ENCODE data around the gene CRHR1. TPM values are rescaled to one million over a fixed set of nuclear protein-coding genes. Genes with fewer than 3 reads are reported as not detected.

The CRHR1 gene
- total RNA-seq, 4 donors from 2014 or later, result 1.5 to 24.7 (median 7.4) TPM

- Histone ChIP-seq H3K27ac (no peak overlapping the region), H3K4me1 (no peaks in the 10 kb centered on the region), H3K27me3 (no peaks in the 10 kb centered on the region), H3K9me3 (no peaks in the 10 kb centered on the region), H3K36me3 (no peaks in the 10 kb centered on the region), H3K4me3 (no peak overlapping the region)
- TF ChIP-seq, protein P1, sequence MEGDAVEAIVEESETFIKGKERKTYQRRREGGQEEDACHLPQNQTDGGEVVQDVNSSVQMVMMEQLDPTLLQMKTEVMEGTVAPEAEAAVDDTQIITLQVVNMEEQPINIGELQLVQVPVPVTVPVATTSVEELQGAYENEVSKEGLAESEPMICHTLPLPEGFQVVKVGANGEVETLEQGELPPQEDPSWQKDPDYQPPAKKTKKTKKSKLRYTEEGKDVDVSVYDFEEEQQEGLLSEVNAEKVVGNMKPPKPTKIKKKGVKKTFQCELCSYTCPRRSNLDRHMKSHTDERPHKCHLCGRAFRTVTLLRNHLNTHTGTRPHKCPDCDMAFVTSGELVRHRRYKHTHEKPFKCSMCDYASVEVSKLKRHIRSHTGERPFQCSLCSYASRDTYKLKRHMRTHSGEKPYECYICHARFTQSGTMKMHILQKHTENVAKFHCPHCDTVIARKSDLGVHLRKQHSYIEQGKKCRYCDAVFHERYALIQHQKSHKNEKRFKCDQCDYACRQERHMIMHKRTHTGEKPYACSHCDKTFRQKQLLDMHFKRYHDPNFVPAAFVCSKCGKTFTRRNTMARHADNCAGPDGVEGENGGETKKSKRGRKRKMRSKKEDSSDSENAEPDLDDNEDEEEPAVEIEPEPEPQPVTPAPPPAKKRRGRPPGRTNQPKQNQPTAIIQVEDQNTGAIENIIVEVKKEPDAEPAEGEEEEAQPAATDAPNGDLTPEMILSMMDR (IDR thresholded peaks at IDR 0.05), result no peak
- TF ChIP-seq POLR2A (IDR thresholded peaks at IDR 0.05), result no peak
- intact Hi-C loops (cut with DNase I; ENCODE audit: low total_unique reads), result no loop called here
- DNase-seq, result no peak
Observed at GRCh38 chr17:45753645-45754225, 30.4 kb upstream of the CRHR1 start.

GRCh38 chr17:45755050-45755449, 29.1 kb upstream of the CRHR1 start:
- TF ChIP-seq, protein P1 (IDR thresholded peaks at IDR 0.05), result no peak
- no peak for TF ChIP-seq POLR2A (IDR thresholded peaks at IDR 0.05)
- intact Hi-C loops (cut with DNase I; ENCODE audit: low total_unique reads), result no loop called here
- no peaks in the 10 kb centered on the region for H3K27me3 ChIP-seq

DNA sequence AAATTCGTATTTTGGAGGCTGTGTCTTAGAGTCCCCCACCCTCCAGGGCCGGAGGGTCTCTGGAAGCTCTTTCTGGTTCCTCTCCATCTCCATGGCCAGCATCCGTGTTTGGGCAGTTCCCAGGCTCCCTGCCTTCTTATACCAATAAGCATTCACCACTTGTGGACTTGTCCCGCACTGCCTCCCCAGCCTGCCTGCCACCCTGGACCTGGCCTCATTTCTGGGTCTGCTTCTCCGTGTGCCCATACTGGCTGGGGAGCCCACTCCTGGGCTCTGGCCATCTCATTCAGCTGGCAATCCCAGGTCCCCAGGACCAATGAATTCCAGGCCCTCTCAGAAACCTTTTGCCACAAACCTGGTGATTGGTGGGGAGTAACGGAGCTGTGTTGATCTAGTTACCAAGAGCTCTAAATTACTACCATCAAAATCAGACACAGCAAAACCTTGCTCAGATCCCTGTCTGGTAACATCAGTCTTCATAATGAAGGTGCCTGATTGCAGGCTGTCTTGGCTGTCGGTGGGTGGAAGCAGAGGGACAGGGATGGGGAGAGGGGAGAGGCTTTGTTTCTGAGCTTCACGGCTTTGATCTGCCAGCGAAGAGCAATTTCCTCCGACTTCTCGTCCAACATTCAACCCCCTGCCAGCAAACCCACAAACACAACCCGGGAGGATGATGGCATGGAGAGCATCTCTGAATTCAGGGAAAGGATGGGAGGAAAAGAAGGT, 27.7 kb upstream of the CRHR1 start:
- Histone ChIP-seq H3K27ac (no peak overlapping the region), H3K4me3 (no peak overlapping the region), H3K4me1 (no peaks in the 10 kb centered on the region), H3K9me3 (no peaks in the 10 kb centered on the region), H3K27me3 (no peaks in the 10 kb centered on the region), H3K36me3 (no peaks in the 10 kb centered on the region)
- no peak for DNase-seq
- no peak for TF ChIP-seq POLR2A (IDR thresholded peaks at IDR 0.05)
- TF ChIP-seq, protein P1 (IDR thresholded peaks at IDR 0.05), result no peak
- intact Hi-C loops (cut with DNase I; ENCODE audit: low total_unique reads), result no loop called here

More at GRCh38 chr17:45755050-45755449, 29.1 kb upstream of the CRHR1 start:
- H3K27ac ChIP-seq, result no peak overlapping the region
- no peaks in the 10 kb centered on the region for H3K9me3 ChIP-seq
- H3K4me3 ChIP-seq, result no peak overlapping the region
- H3K36me3 ChIP-seq, result no peaks in the 10 kb centered on the region
- DNase-seq, result no peak
- no peaks in the 10 kb centered on the region for H3K4me1 ChIP-seq

DNA sequence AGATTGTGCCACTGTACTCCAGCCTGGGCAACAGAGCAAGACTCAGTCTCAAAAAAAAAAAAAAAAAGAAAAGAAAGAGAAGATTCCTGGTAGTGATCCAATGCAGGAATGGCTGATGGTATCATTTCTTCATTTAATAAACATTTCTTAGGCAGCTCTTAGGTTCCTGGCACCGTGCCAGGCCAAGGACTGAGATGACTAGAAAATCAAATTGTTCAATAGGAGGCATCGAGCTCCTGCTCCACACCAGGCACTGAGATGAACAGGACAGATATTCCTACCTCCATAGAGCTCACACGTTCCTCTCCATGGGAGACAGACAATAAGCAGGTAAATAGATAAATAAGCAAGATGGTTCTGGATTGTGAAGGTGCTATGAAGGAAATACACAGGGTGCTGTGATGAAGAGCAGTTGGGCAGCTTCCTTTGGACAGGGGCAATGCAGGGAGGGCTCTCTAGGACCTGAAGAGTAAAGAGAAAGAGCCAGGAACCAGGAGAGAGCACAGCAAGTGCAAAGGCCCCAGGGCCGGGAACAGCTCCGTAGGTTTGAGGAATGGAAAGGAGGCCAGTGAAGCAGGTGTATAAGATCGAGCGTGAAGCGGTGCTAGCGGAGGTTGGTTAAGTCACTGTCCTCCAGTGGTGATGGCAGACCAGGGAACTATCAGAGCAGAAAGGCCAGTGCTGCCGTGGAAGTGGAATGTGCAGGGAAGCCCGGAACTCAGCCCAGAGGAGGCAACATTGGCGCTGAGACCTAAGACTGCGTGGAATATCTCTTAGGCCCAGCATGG, 26.5 kb upstream of the CRHR1 start:
- no peaks in the 10 kb centered on the region for H3K9me3 ChIP-seq
- no peak for TF ChIP-seq POLR2A (IDR thresholded peaks at IDR 0.05)
- TF ChIP-seq, protein P1 (IDR thresholded peaks at IDR 0.05), result no peak
- no peaks in the 10 kb centered on the region for H3K4me1 ChIP-seq
- no peaks in the 10 kb centered on the region for H3K27me3 ChIP-seq
- intact Hi-C loops (cut with DNase I; ENCODE audit: low total_unique reads), result no loop called here
- no peak overlapping the region for H3K4me3 ChIP-seq
- no peak for DNase-seq
- no peak overlapping the region for H3K27ac ChIP-seq
- H3K36me3 ChIP-seq, result no peaks in the 10 kb centered on the region

- Histone ChIP-seq H3K9me3 (no peaks in the 10 kb centered on the region), H3K4me3 (no peak overlapping the region), H3K4me1 (no peaks in the 10 kb centered on the region), H3K36me3 (no peaks in the 10 kb centered on the region), H3K27me3 (no peaks in the 10 kb centered on the region), H3K27ac (no peak overlapping the region)
- TF ChIP-seq, protein P1 (IDR thresholded peaks at IDR 0.05), result no peak
- no peak for TF ChIP-seq POLR2A (IDR thresholded peaks at IDR 0.05)
- DNase-seq, result no peak
- intact Hi-C loops (cut with DNase I; ENCODE audit: low total_unique reads), result no loop called here
Observed at GRCh38 chr17:45758544-45758943, 25.6 kb upstream of the CRHR1 start.

Measured in uterus (tissue), 4 donors.